Measurements from ENCODE around the gene GJB4. TPM values are rescaled to one million over a fixed set of nuclear protein-coding genes. Genes with fewer than 3 reads are reported as not detected.
A peak's percentile ranks its signal among the peaks of the same experiment; 100 is the strongest.

Gene GJB4
- total RNA-seq, 2 donors from 2014 or later = 0.08 to 0.44 TPM

DNA sequence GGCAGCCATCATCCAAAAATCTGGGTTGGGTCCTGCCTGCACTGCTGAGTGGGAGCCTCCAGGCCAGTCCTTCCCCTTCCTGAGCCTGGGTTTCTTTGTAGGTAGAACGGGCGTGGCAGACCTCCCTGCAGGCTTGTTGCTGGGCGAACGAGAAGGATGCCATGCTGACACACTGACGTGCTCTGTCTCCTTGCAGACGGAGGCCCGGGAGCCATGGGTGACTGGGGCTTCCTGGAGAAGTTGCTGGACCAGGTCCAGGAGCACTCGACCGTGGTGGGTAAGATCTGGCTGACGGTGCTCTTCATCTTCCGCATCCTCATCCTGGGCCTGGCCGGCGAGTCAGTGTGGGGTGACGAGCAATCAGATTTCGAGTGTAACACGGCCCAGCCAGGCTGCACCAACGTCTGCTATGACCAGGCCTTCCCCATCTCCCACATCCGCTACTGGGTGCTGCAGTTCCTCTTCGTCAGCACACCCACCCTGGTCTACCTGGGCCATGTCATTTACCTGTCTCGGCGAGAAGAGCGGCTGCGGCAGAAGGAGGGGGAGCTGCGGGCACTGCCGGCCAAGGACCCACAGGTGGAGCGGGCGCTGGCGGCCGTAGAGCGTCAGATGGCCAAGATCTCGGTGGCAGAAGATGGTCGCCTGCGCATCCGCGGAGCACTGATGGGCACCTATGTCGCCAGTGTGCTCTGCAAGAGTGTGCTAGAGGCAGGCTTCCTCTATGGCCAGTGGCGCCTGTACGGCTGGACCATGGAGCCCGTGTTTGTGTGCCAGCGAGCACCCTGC is 34.7 kb downstream of the GJB4 start:
- Histone ChIP-seq H3K4me1 (no peaks in the 10 kb centered on the region), H3K9me3 (no peaks in the 10 kb centered on the region), H3K4me3 (no peak overlapping the region), H3K27me3 (peaks cover 13% of the 10 kb centered on the region), H3K27ac (no peak overlapping the region), H3K36me3 (no peaks in the 10 kb centered on the region), H3K9ac (ENCODE audit: low read depth in 2 of 2, low read length in 2 of 2) (no peak overlapping the region)
- TF ChIP-seq, protein P1, sequence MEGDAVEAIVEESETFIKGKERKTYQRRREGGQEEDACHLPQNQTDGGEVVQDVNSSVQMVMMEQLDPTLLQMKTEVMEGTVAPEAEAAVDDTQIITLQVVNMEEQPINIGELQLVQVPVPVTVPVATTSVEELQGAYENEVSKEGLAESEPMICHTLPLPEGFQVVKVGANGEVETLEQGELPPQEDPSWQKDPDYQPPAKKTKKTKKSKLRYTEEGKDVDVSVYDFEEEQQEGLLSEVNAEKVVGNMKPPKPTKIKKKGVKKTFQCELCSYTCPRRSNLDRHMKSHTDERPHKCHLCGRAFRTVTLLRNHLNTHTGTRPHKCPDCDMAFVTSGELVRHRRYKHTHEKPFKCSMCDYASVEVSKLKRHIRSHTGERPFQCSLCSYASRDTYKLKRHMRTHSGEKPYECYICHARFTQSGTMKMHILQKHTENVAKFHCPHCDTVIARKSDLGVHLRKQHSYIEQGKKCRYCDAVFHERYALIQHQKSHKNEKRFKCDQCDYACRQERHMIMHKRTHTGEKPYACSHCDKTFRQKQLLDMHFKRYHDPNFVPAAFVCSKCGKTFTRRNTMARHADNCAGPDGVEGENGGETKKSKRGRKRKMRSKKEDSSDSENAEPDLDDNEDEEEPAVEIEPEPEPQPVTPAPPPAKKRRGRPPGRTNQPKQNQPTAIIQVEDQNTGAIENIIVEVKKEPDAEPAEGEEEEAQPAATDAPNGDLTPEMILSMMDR (IDR thresholded peaks at IDR 0.05) = no peak
- no peak for DNase-seq
- intact Hi-C loops (cut with DNase I) = no loop called here

DNA sequence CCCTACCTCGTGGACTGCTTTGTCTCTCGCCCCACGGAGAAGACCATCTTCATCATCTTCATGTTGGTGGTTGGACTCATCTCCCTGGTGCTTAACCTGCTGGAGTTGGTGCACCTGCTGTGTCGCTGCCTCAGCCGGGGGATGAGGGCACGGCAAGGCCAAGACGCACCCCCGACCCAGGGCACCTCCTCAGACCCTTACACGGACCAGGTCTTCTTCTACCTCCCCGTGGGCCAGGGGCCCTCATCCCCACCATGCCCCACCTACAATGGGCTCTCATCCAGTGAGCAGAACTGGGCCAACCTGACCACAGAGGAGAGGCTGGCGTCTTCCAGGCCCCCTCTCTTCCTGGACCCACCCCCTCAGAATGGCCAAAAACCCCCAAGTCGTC is 35.2 kb downstream of the GJB4 start:
- H3K4me3 ChIP-seq = no peak overlapping the region
- peaks cover 13% of the 10 kb centered on the region for H3K27me3 ChIP-seq
- intact Hi-C loops (cut with DNase I) = no loop called here
- H3K9me3 ChIP-seq = no peaks in the 10 kb centered on the region
- no peak for DNase-seq
- H3K4me1 ChIP-seq = no peaks in the 10 kb centered on the region
- H3K36me3 ChIP-seq = no peaks in the 10 kb centered on the region
- TF ChIP-seq, protein P1 (IDR thresholded peaks at IDR 0.05) = no peak
- H3K27ac ChIP-seq = no peak overlapping the region
- no peak overlapping the region for H3K9ac ChIP-seq (ENCODE audit: low read depth in 2 of 2, low read length in 2 of 2)

DNA sequence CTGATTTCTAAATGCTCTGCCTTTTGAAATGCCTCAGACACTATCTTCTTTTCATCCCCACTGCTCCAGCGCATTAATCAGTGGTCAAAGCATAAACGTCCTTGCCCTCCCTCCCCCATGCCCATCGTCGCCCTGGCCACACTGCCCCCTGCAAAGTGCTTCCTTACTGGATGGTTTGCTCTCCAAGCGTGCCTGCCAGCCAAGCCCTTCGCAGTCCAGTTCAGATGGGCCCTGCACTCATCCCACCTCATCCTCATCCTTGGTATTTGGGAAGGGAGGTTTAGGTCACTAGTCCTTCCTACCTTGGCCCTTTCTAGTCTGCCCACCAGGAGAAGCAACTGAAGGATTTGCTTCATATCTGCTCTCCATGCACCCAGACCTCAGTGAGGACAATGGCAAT is 36.4 kb downstream of the GJB4 start:
- Histone ChIP-seq H3K27ac (no peak overlapping the region), H3K4me3 (no peak overlapping the region)
- intact Hi-C loops (cut with DNase I) = no loop called here

DNA sequence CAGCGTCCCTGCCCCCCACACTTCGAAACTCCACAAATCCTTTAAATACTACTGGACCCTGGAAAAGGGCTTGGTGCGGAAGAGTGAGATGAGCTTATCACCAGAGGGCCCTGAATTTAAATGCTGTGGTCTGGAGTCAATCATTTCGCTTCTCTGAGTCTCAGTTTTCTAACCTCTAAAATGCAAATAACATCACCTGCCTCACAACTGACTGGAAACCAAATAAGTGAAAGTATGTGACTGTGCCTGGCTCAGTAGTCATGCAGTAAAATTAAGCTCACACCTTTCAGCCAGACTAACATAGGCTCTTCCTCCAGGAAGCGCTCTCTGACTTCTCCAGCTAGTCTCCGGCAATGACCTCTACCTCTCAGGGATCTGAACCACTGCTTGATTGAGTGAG is 37.5 kb downstream of the GJB4 start:
- DNase-seq = no peak
- Histone ChIP-seq H3K9me3 (no peaks in the 10 kb centered on the region), H3K27ac (no peak overlapping the region), H3K9ac (ENCODE audit: low read depth in 2 of 2, low read length in 2 of 2) (no peak overlapping the region), H3K4me3 (no peak overlapping the region), H3K36me3 (no peaks in the 10 kb centered on the region), H3K4me1 (no peaks in the 10 kb centered on the region), H3K27me3 (peaks cover 11% of the 10 kb centered on the region)
- intact Hi-C loops (cut with DNase I) = no loop called here
- TF ChIP-seq, protein P1 (IDR thresholded peaks at IDR 0.05) = no peak

More for the DNA sequence above, 36.4 kb downstream of the GJB4 start:
- H3K27me3 ChIP-seq = peaks cover 13% of the 10 kb centered on the region
- peak overlapping the region in 1 of 2 donors; percentile 35 for H3K9ac ChIP-seq (ENCODE audit: low read depth in 2 of 2, low read length in 2 of 2)
- no peak for DNase-seq
- H3K36me3 ChIP-seq = no peaks in the 10 kb centered on the region
- no peaks in the 10 kb centered on the region for H3K4me1 ChIP-seq
- no peaks in the 10 kb centered on the region for H3K9me3 ChIP-seq
- TF ChIP-seq, protein P1 (IDR thresholded peaks at IDR 0.05) = no peak

DNA sequence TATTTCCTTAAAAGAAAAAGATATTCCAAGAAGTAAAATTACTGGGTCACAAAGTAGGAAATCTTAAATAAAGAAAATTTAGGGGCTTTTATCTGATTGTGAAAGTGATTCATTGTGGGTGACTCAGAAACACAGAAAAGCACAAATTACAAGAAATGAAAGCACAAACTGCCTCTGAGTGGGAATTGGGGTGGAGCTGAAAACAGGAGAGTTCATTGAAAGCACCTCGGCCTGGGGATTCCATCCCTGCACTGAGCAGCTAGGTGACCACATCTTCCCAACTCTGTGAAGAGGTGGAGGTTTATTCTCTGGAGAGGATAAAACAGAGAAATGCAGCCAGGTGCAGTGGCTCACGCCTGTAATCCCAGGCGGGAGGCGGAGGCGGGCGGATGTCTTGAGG is 40.7 kb downstream of the GJB4 start:
- H3K4me3 ChIP-seq = no peak overlapping the region
- no peaks in the 10 kb centered on the region for H3K27me3 ChIP-seq
- no peak overlapping the region for H3K27ac ChIP-seq
- TF ChIP-seq, protein P1 (IDR thresholded peaks at IDR 0.05) = no peak
- intact Hi-C loops (cut with DNase I) = no loop called here
- no peaks in the 10 kb centered on the region for H3K36me3 ChIP-seq
- no peak overlapping the region for H3K9ac ChIP-seq (ENCODE audit: low read depth in 2 of 2, low read length in 2 of 2)
- no peak for DNase-seq
- no peaks in the 10 kb centered on the region for H3K9me3 ChIP-seq
- no peaks in the 10 kb centered on the region for H3K4me1 ChIP-seq
